Neural progenitor cell (in vitro differentiated cells): ENCODE results near the gene LMF1. TPM values are rescaled to one million over a fixed set of nuclear protein-coding genes. Genes with fewer than 3 reads are reported as not detected.

Experiments used
- DNase-seq: peaks from one replicate; pipeline ENCODE4 v3.0.0-alpha.2; 2016; ENCODE audit warnings: low spot score
- H2AFZ ChIP-seq: fragments of 200-600 bp; sonication (generic); replicated peaks from 2 replicates; pipeline ENCODE4 v1.6.1; 2016; ENCODE audit warnings: antibody characterized with exemption
- H3F3A ChIP-seq: fragments of 200-600 bp; sonication (generic); 2 replicates; pipeline ENCODE4 v1.6.1; 2016; ENCODE audit warnings: antibody characterized with exemption, low read depth
- H3K27ac ChIP-seq: fragments of 200-600 bp; sonication (generic); 2 replicates; pipeline ENCODE4 v1.5.1; 2016; ENCODE audit warnings: mild to moderate bottlenecking
- H3K27me3 ChIP-seq: fragments of 200-600 bp; sonication (generic); 2 replicates; pipeline ENCODE4 v1.6.1; 2016; ENCODE audit warnings: mild to moderate bottlenecking, moderate library complexity
- H3K36me3 ChIP-seq: fragments of 200-600 bp; sonication (generic); 2 replicates; pipeline ENCODE4 v1.5.1; 2016
- H3K4me1 ChIP-seq: fragments of 200-600 bp; sonication (generic); 2 replicates; pipeline ENCODE4 v1.6.1; 2016; ENCODE audit warnings: mixed run types
- H3K4me2 ChIP-seq: fragments of 200-600 bp; sonication (generic); 2 replicates; pipeline ENCODE4 v1.6.1; 2016
- H3K4me3 ChIP-seq: fragments of 200-600 bp; sonication (generic); 2 replicates; pipeline ENCODE4 v1.5.1; 2016
- H3K79me2 ChIP-seq: fragments of 200-600 bp; sonication (generic); 2 replicates; pipeline ENCODE4 v1.6.1; 2016; ENCODE audit warnings: low read depth
- H3K9ac ChIP-seq: fragments of 200-600 bp; sonication (generic); 2 replicates; pipeline ENCODE4 v1.6.1; 2016
- H3K9me3 ChIP-seq: fragments of 200-600 bp; sonication (generic); 2 replicates; pipeline ENCODE4 v1.5.1; 2016; ENCODE audit warnings: low read depth
- H4K20me1 ChIP-seq: fragments of 200-600 bp; sonication (generic); 2 replicates; pipeline ENCODE4 v1.6.1; 2016; ENCODE audit warnings: low read depth
- H3K27ac Mint-ChIP-seq: 3 replicates; pipeline ENCODE4 v1.8.0; 2021; ENCODE audit warnings: mixed read lengths
- H3K27me3 Mint-ChIP-seq: 2 replicates; pipeline ENCODE4 v1.8.0; 2022; ENCODE audit warnings: low read depth, mild to moderate bottlenecking, inconsistent platforms, moderate library complexity, mixed read lengths; ENCODE audit not compliant: insufficient read depth
- H3K36me3 Mint-ChIP-seq: 3 replicates; pipeline ENCODE4 v1.8.0; 2021; ENCODE audit warnings: mixed read lengths
- H3K4me1 Mint-ChIP-seq: 3 replicates; pipeline ENCODE4 v1.8.0; 2021; ENCODE audit warnings: mixed read lengths
- H3K4me3 Mint-ChIP-seq: 3 replicates; pipeline ENCODE4 v1.8.0; 2021; ENCODE audit warnings: mild to moderate bottlenecking, moderate library complexity, mixed read lengths
- H3K9me3 Mint-ChIP-seq: 3 replicates; pipeline ENCODE4 v1.8.0; 2020; ENCODE audit warnings: mixed read lengths
- EZH2 ChIP-seq: fragments of 200-600 bp; sonication (generic); IDR thresholded peaks from 2 replicates; pipeline ENCODE4 v1.6.1; 2017; ENCODE audit warnings: antibody characterized with exemption, mild to moderate bottlenecking, moderate library complexity
- EZH2phosphoT487 ChIP-seq: fragments of 200-600 bp; sonication (generic); IDR thresholded peaks from 2 replicates; pipeline ENCODE4 v1.6.1; 2017; ENCODE audit warnings: antibody characterized with exemption
- total RNA-seq: library from RNA; depleted of rRNA; stranded (reverse); fragments of >200 nt; gene quantifications from 2 replicates; pipeline ENCODE4 v1.2.3, GENCODE V29; 2015; ENCODE audit warnings: low replicate concordance
- TF ChIP-seq, protein P1 (sequence below): fragments of 200-600 bp; sonication (generic); IDR thresholded peaks from 2 replicates; pipeline ENCODE4 v1.5.1; 2017; ENCODE audit warnings: antibody characterized with exemption, mild to moderate bottlenecking

LMF1 gene
- total RNA-seq, 1 donor from 2014 or later = 3.4 TPM

DNA sequence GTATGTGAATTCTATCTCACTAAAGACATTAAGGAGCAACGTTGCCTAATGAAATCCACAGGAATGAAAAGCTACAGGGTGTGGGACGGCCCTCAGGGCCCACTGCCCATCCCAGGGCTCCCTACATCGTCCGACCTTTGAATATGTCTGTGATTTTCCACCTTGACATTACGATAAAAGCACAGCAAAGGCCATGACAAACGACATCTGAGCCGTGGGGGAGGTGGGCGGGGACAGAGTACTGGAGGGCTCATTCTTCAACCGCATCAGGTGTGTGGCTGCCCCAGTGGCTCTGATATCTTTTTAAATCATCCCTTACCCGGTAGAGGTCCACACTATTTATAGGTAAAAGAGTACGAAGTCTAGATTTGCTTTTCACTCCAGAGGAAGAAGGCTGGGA is 35.1 kb downstream of the LMF1 start:
- no peaks in the 10 kb centered on the region for H3F3A ChIP-seq
- Mint-ChIP-seq H3K27ac (no peak overlapping the region), H3K4me1 (peaks cover 11% of the 10 kb centered on the region), H3K4me3 (no peak overlapping the region), H3K36me3 (peaks cover 16% of the 10 kb centered on the region), H3K9me3 (peaks cover 9% of the 10 kb centered on the region), H3K27me3 (peaks cover 2% of the 10 kb centered on the region)
- H3K27ac ChIP-seq = no peak overlapping the region
- no peaks in the 10 kb centered on the region for H3K79me2 ChIP-seq
- no peaks in the 10 kb centered on the region for H3K9me3 ChIP-seq
- no peak overlapping the region for H3K4me2 ChIP-seq
- H3K4me1 ChIP-seq = no peaks in the 10 kb centered on the region
- TF ChIP-seq, protein P1, sequence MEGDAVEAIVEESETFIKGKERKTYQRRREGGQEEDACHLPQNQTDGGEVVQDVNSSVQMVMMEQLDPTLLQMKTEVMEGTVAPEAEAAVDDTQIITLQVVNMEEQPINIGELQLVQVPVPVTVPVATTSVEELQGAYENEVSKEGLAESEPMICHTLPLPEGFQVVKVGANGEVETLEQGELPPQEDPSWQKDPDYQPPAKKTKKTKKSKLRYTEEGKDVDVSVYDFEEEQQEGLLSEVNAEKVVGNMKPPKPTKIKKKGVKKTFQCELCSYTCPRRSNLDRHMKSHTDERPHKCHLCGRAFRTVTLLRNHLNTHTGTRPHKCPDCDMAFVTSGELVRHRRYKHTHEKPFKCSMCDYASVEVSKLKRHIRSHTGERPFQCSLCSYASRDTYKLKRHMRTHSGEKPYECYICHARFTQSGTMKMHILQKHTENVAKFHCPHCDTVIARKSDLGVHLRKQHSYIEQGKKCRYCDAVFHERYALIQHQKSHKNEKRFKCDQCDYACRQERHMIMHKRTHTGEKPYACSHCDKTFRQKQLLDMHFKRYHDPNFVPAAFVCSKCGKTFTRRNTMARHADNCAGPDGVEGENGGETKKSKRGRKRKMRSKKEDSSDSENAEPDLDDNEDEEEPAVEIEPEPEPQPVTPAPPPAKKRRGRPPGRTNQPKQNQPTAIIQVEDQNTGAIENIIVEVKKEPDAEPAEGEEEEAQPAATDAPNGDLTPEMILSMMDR = no peak
- no peak for TF ChIP-seq EZH2
- no peak for TF ChIP-seq EZH2phosphoT487
- no peak for DNase-seq
- no peaks in the 10 kb centered on the region for H3K27me3 ChIP-seq
- H3K36me3 ChIP-seq = no peaks in the 10 kb centered on the region
- H4K20me1 ChIP-seq = no peaks in the 10 kb centered on the region
- H3K9ac ChIP-seq = no peak overlapping the region
- H3K4me3 ChIP-seq = no peak overlapping the region
- no peak overlapping the region for H2AFZ ChIP-seq

DNA sequence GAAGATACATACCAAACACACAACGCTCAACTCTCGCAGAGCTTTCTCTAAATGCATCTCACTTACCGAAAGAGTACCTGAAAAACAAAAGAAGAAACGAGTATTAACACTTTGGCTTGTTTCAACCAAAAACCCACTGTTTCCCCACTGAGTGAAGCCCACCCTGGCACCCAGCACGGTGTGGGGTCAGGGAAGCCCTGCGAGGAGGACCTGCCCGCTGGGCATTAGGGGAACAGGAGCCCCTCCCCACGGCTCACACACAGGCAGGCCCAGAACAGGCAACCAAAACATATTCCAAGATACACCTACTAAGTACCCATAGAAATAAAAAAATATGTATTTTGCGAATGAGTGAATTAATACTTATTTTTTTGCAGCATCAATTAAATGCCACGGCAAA is 36.6 kb downstream of the LMF1 start:
- no peak overlapping the region for H3K27ac Mint-ChIP-seq
- no peaks in the 10 kb centered on the region for H3K4me1 ChIP-seq
- no peak overlapping the region for H3K4me2 ChIP-seq
- H3K79me2 ChIP-seq = no peaks in the 10 kb centered on the region
- no peak overlapping the region for H3K4me3 ChIP-seq
- H4K20me1 ChIP-seq = no peaks in the 10 kb centered on the region
- no peak overlapping the region for H2AFZ ChIP-seq
- H3K4me3 Mint-ChIP-seq = no peak overlapping the region
- H3K27me3 Mint-ChIP-seq = peaks cover 6% of the 10 kb centered on the region
- no peak overlapping the region for H3K27ac ChIP-seq
- H3F3A ChIP-seq = no peaks in the 10 kb centered on the region
- H3K9ac ChIP-seq = no peak overlapping the region
- peaks cover 4% of the 10 kb centered on the region for H3K27me3 ChIP-seq
- peaks cover 10% of the 10 kb centered on the region for H3K36me3 Mint-ChIP-seq
- H3K4me1 Mint-ChIP-seq = peaks cover 17% of the 10 kb centered on the region
- no peak for TF ChIP-seq EZH2phosphoT487
- TF ChIP-seq, protein P1 = no peak
- TF ChIP-seq EZH2 = no peak
- H3K9me3 ChIP-seq = no peaks in the 10 kb centered on the region
- no peaks in the 10 kb centered on the region for H3K36me3 ChIP-seq
- DNase-seq = no peak
- H3K9me3 Mint-ChIP-seq = no peaks in the 10 kb centered on the region

DNA sequence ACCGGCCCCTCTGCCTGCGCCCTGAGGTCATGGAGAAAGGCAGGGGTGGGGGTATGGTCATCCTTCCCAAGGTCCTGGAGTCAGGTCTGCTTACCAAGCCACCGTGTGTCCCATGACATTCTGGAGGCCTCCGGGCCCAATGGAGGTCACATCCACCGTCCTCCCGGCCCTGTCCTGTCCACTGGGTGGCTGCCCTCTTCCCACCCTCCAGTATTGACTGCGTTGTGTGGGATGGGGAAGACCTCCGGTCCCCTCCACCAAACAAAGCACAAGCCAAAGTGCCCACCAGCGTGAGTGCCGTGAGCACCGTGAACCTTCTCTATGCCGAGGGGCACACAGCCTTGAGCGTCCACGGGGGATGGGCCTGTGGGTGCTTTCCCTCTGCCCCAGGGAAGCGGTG is 37.2 kb downstream of the LMF1 start:
- no peak overlapping the region for H3K4me3 Mint-ChIP-seq
- peaks cover 6% of the 10 kb centered on the region for H3K27me3 ChIP-seq
- H2AFZ ChIP-seq = no peak overlapping the region
- no peak for DNase-seq
- no peak overlapping the region for H3K4me2 ChIP-seq
- H3F3A ChIP-seq = no peaks in the 10 kb centered on the region
- no peak overlapping the region for H3K9ac ChIP-seq
- H3K4me1 Mint-ChIP-seq = peaks cover 17% of the 10 kb centered on the region
- no peak for TF ChIP-seq EZH2
- TF ChIP-seq EZH2phosphoT487 = no peak
- TF ChIP-seq, protein P1 = no peak
- H4K20me1 ChIP-seq = no peaks in the 10 kb centered on the region
- no peak overlapping the region for H3K27ac Mint-ChIP-seq
- H3K9me3 Mint-ChIP-seq = no peaks in the 10 kb centered on the region
- peaks cover 3% of the 10 kb centered on the region for H3K27me3 Mint-ChIP-seq
- no peaks in the 10 kb centered on the region for H3K79me2 ChIP-seq
- no peak overlapping the region for H3K4me3 ChIP-seq
- H3K4me1 ChIP-seq = no peaks in the 10 kb centered on the region
- no peak overlapping the region for H3K27ac ChIP-seq
- H3K36me3 Mint-ChIP-seq = peaks cover 6% of the 10 kb centered on the region
- H3K9me3 ChIP-seq = no peaks in the 10 kb centered on the region
- H3K36me3 ChIP-seq = no peaks in the 10 kb centered on the region
